NCI-H1694 (cell line): ENCODE measurements around the gene DHDH.
"Not testable (repeated sequence)": the region's sequence is repeated elsewhere in the genome, so short reads cannot be mapped to it uniquely, and the experiment has no call there.

ENCODE experiments used
- DNase-seq: peaks from one replicate; lab custom pipeline; 2025; lab: John Stamatoyannopoulos, UW

The DHDH gene

DNA sequence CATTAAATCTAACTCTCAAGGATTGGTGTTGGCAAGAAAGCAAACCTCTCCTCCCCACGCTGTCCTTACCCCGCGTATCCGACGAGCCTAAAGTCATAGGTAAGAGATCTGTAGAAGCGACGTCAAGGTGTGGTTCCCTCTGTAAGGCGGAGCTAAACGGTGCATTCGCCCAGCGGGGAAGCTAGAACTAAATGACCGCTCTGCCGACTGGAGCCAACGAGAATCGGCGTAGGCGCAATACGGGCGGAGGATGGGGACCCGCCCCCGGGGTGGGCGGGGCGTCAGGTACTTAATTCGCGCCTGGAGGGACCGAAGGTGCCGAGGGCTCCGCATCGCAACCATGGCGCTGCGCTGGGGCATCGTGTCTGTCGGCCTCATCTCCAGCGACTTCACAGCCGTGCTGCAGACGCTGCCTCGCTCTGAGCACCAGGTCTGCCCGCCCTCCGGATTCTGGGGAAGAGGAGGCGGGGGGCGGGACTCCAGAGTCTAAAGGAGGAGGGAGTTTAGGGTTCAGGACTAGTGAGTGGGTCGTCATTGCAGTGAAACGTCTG lies at the start of gene DHDH:
Gene DHDH, plus strand, starts transcription at position 318 of the 551 bp plus-strand sequence. Its CDS starts 23 bp downstream, at position 341.
- DNase-seq, result peak; percentile 55

DNA sequence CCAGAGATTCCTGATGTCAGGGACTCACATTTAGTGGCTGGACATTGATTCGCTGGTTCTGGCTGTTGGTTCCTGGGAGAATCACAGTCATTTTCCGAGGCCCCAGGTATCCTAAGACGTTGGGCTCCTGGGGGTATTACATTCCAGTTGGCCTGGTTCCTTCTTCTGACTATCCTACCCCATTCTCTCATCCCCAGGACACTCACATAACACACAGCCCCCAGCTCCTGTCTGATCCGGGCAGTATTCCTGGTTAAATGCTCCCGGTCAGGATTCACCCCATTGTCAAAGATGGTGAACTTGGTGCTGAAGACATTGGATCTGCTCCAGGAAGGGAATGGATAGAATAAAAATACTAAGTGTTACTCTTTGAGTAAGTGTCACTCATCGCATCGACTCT lies 49.8 kb upstream of the DHDH start:
- no peak for DNase-seq

DNA sequence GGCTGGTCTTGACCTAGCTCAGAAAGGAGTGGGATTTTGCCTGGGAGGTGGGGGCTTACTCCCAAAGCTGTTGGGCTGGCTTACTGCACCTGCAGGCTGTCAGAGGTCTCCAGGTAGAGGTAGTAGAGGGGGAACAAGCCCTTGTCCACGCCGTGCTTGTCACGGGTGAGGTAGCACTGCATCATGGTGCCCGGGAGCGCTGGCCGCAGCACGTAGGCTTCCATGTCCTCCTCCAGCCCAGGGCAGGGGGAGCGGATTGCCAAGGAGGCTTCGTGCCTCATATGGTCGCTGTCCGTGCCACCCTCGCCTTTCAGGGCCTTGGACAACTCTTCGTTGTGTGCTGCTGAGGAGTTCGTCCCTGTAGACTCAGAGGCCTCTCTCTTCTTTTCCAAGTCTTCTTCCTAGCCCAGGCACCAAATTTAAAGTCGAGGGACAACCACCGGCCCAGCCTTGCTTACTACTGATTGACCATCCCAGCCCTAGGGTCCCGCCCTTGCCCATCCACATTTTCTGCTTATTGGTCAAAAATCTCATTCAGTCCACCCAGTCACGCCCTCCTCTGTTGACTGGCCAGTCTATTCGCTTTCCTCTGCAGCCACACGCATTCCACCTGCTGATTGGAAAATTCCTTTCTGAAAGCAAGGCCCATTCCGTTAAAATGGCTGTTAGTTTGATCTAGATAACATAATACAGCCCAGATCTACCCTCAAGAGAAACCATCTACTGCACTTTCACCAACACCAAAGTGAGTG lies 45.5 kb upstream of the DHDH start:
- DNase-seq, result no peak

DNA sequence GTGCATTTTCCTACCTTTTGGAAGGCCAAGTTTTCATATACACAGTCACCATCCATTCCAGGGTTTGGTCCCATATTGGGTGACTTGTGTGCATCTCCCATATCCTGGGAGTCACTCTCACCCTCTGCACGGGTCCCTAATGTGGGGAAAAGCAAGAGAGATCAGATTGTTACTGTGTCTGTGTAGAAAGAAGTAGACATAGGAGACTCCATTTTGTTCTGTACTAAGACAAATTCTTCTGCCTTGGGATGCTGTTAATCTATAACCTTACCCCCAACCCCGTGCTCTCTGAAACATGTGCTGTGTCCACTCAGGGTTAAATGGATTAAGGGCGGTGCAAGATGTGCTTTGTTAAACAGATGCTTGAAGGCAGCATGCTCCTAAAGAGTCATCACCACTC lies 44.0 kb upstream of the DHDH start:
- DNase-seq, result not testable (repeated sequence)

DNA sequence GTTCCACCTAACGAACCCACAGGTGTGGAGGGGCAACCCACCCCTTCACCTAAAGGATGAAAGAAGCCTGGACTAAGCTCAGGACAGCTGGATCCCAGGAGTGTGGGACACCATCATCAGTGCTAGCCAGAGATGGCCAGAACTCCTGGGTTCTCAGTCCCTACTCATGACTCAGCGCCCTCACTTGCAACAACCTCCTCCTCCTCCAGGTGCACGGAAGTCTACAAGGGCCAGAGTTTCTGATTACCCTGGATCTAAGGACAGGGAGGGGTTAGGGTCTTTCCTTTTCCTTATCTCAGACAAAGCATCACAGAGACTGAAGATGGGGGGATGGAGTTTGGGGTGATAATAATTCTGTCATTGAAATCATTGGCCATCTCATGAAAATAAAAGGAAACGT lies 42.9 kb upstream of the DHDH start:
- DNase-seq, result no peak

DNA sequence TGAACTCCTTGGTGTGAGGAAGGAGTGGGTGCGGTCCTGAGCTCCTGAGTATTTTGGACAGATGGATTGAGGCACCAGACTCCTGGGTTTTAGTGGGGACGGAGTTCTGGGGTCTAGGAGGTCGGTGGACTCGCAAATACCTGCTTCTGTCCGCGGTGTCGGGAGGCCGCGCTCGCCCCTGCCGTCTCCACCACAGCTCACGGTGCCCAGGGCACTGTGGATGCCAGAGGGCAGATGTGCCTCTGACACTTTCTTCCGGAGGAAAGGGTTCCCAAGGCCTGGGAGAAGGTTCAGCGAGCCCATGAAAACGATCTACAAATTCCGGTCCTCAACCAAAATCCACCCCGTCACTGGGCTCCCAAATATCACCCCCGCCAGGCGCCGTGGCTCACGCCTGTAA lies 38.3 kb upstream of the DHDH start:
- DNase-seq, result no peak

DNA sequence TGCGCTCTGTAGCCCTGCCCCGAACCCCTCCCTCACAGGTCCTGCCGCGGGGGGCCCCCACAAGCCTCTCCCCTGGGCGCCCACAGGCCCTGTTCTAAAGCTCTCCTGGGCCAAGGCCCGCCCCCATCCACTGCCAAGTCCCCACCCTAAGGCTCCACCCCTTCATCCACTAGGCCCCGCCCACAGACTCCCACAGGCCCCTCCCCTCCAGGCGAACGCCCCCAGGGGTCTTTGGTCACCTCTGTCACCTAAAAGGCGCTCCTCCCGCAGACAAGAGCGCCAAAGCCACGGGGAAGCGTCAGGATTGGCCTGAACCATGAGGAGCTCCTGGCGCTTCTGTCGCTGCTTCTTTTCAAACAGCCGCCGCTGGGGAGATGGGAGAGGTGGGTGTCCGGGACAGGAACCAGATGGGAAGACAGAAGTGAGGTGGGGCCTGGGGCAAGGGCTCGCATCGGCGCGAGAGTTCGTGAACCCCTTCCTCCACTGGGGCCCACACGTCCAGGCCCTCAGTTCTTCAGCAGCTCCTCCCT lies 37.2 kb upstream of the DHDH start:
- no peak for DNase-seq

DNA sequence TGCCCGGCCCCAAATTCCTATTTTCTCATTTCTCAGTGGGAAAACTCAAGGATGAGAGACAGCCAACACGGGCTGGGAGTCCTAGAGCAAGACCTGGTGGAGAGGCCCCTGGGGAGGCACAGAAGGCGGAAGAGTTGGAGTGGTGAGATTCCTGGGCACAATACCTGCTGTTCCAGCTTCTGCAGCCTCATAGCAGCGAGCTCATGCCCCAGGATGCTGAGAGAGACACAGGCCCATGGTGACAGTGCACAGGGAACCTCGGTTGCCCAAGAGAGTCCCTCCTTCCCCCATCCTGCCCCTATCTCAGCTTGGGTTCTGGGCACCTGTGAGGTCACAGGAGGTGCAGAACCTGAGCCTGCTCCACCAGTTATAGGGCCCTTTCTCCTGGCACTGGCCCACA lies 36.3 kb upstream of the DHDH start:
- no peak for DNase-seq

DNA sequence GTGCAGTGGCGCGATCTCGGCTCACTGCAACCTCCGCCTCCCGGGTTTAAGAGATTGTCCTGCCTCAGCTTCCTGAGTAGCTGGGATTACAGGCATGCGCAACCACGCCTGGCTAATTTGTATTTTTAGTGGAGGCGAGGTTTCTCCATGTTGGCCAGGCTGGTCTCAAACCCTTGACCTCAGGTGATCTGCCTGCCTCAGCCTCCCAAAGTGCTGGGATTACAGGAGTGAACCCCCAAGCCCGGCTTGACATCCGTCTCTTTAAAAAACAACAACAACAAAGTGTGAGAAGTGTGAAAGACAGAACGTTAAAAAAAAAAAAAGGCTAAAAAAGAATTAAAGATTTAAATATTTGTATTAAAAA lies 34.1 kb upstream of the DHDH start:
- DNase-seq, result not testable (repeated sequence)

DNA sequence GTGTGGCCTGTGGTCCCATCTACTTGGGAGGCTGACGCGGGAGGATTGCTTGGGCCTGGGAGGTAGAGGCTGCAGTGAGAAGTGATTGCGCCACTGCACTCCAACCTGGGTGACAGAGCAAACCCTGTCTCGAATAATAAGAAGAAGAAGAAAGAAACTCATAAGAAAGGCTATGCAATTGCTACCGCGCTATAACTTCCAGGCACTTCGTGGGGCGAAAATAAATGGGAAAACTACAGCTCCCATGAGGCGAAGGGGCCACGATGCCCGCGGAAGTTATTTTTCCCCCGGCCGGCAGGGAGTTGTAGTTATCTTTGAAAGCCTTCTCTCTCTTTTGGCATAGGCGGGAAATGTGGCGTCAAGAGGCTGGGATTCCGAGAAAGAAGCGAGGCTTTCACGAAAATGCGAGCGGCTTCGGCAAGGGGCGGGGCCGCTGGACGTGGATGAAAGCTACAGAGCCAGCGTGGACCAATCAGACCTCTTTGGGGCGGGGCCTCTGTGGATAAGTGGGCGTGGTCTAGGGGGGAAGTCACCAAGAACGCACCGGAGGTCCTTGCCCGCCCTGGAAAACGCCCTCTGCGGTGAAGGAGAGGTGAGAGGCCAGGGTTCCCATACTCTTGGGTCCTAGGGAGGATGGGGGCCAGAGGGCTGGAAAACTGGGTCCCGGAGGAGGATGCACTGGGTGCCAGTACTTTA lies 33.6 kb upstream of the DHDH start, which contains the start of gene NUCB1:
Gene NUCB1, plus strand, starts transcription at position 532 of the 696 bp plus-strand sequence. CDS start 485 bp downstream, outside the sequence.
- DNase-seq, result peak; percentile 98

DNA sequence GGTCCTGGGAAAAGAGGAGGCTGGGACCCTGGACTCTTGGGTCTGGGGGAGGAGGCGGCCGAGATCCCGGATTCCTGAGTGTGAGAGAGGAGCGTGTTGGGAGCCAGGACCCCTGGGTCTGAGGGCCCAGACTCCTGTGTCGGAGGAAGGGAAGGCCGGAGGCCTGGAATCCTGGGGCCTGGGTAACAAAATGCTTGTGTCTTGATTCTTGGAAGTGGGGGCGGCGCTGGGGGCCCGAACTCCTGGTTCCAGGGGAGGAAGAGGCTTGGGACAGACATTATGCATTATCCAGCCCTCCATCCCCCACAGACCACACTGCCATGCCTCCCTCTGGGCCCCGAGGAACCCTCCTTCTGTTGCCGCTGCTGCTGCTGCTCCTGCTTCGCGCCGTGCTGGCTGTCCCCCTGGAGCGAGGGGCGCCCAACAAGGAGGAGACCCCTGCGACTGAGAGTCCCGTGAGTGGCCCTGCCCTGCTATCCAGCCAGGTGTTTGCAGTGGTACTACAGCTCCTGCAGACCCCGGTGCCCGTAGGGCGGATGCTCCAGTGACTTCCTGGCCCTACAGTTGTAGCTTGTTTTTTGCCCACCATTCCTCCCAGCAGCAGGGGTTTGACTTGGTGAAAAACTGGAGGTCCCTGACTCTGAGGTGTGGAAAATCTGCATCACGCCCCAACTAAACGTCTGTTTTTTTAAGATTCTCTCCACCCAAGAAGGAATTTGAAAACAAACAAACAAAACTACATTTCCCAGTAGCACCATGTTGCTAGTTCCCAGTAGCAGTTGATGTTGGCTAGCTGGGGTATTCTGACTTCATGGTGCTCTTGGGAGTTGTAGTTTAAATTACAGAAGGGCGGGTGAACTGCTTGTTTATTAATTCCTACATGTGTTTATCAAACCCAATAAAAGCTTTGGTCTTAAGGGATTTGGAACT lies 32.8 kb upstream of the DHDH start:
- DNase-seq, result no peak

DNA sequence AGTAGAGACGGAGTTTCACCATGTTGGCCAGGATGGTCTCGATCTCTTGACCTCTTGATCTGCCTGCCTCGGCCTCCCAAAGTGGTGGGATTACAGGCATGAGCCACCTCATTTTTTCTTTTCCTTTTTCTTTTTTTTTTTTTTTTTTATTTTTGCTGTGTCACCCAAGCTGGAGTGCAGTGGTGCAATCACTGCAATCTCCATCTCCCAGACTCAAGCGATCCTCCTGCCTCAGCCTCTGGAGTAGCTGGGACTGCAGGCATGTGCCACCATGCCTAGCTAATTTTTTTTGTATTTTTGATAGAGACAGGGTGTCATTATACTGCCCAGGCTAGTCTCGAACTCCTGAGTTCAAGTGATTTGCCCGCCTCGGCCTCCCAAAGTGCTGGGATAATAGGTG lies 31.2 kb upstream of the DHDH start:
- not testable (repeated sequence) for DNase-seq

DNA sequence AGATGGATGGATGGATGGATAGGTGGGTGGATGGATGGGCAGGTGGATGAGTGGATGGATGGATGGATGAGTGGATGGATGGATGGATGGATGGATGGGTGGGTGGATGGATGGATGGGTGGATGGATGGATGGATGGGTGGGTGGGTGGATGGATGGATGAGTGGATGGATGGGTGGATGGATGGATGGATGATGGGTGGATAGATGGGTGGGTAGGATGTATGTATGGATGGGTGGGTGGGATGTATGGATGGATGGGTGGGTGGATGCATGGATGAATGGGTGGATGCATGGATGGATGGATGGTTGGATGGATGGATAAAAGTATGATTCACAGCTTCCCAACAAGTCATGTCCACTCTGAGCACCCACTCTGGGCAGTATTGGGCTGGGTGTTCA lies 29.7 kb upstream of the DHDH start:
- not testable (repeated sequence) for DNase-seq

DNA sequence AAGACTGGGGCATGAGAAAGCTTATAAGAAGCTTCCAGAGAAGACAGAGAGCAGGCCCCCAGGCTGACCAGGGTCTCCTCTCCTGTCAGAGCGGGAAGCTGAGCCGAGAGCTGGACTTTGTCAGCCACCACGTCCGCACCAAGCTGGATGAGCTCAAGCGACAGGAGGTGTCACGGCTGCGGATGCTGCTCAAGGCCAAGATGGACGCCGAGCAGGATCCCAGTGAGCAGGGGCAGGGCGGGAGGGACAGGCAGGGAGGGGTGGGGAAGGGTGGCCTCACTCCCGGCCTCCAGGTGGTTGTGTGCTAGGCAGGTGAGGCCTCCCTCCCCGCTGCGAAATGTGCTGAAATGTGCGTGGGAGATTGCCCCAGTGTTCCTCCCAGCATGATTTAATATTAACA lies 27.8 kb upstream of the DHDH start:
- DNase-seq, result no peak

DNA sequence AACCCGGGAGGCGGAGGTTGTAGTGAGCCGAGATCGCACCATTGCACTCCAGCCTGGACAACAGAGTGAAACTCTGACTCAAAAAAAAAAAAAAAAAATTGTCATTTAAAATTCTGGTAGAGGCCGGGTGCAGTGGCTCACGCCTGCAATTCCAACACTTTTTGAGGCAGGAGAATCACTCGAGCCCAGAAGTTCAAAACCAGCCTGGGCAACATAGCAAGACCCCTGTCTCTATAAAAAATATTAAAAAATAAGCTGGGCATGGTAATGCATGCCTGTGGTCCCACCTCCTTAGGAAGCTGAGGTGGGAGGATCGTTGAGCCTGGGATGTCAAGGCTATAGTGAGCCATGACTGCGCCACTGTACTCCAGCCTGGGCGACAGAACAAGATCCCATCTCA lies 27.2 kb upstream of the DHDH start:
- DNase-seq, result no peak

DNA sequence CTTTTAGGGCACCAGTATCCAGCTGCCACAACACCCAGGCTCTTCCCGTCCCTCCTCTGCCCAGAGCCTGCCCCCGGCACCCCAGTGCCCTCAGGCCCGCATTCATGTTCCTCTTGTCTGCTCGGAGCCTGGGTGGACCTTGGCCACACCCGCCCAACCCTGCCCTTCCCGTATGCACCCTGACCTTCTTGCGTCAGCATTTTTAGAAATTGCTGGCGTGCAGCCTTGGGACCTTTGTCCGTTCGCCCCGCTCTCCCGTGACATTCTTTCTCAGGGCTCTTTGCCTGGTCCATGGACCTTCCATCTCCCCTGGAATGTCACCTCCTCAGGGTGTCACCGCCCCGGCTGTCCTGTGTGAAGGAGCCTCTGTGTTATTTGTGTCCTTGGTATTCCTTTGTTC lies 25.8 kb upstream of the DHDH start:
- no peak for DNase-seq

DNA sequence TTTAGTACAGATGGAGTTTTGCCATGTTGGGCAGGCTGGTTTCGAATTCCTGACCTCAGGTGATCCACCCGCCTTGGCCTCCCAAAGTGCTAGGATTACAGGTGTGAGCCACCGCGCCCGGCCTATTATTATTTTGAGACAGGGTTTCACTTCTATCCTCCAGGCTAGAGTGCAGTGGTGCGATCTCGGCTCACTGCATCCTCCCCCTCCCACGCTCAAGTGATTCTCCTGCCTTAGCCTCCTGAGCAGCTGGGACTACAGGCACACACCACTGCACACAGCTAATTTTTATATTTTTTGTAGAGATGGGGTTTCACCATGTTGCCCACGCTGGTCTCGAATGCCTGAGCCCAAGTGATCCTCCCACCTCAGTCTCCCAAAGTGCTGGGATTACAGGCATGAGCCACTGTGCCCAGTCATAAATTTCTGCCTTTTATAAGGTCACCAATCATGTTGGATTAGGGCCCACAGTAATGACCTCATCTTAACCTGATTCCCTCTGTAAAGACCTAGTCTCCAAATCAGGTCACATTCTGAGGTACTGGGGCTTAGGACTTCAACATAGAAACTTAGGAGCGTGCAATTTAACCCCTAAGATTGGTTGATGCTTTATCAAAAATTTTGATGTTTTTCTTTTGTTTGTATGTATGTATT lies 23.9 kb upstream of the DHDH start:
- DNase-seq, result not testable (repeated sequence)

DNA sequence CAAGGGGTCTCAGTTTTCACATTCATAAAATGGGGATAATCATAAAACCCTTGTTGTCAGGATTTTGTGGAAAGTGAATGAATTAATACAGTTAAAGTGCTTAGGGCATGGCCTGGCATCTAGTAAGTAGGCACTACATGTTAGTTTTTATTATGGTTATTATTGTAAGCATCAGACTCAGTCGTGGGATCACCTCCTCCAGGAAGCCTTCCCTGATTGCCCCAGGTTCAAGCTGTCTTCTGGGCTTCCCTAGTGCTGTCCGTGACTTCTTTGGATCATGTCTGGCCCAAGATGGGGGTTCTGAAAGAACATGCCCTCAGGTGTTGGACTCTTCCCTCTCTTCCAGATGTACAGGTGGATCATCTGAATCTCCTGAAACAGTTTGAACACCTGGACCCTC lies 22.7 kb upstream of the DHDH start:
- DNase-seq, result no peak

DNA sequence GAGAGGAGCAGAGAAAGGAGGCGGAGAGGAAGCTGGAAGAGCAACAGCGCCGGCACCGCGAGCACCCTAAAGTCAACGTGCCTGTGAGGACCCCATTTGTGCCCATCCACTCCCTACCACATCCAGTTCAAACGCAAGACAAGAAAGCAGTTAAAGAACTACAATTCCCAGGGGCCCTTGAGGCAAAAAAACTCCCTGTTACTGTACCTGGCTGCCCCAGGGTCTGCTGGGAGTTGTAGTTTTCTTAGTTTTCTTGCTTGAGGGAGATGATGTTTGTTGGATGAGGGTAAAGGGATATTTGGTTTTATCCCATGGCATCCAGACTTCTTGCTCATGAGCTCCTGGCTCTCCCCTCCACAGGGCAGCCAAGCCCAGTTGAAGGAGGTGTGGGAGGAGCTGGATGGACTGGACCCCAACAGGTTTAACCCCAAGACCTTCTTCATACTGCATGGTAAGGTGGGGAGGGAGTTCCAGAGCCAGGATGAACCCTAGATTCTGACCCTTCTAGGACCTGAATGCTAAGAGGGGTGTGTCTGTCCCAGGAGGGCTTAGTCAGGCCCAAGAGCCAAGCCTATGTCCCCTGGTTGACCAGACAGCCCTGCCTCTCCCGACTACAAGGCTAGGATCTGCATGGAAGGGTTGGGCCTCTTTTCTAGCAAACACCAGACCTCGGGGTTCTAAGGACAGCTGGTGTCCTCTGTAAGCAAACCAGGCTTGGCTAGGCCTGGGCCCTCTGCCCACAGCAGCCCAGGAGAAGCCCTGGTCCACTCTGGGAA lies 20.2 kb upstream of the DHDH start:
- DNase-seq, result no peak

DNA sequence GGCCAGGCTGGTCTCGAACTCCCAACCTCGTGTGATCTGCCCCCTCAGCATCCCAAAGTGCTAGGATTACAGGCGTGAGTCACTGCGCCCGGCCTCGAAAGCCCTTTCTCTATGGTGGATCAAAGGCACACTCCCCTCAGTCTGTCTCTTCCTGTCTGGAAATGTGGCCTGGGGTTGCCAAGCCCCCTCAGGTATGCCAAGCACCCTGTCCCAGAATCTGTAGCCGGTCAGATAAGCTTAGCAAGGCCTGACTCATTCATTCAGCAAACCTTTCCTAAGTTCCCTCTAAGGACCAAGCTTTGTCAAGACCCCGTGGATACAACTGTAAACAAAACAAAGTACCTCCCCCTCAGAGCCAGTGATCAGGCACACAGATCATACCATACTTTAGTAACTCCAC lies 19.3 kb upstream of the DHDH start:
- no peak for DNase-seq

DNA sequence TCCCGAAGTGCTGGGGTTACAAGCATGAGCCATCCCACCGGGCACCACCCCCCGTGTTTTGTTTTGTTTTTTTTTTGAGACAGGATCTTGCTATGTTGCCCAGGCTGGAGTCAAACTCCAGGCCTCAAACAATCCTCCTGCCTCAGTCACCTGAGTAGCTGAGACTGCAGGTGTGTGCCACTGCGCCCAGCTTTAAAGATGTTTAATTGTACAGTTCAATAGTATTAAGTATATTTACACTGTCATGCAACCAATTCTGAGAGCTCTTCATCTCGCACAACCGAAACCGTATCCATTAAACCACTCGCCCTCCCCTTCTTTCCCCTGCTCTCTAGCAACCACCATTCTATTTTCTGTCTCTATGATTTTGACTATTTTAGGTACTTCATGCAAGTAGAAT lies 17.7 kb upstream of the DHDH start:
- DNase-seq, result no peak
